Vagina (tissue), 2 donors: ENCODE data around the gene MAPKBP1.

Experiments
- POLR2A ChIP-seq, 2 donors: fragments of 450-650 bp; IDR thresholded peaks; one replicate each; pipeline ENCODE4 v1.6.1; 2017; ENCODE audit warnings: antibody characterized with exemption in 2 of 2, mild to moderate bottlenecking in 2 of 2, moderate library complexity in 2 of 2
- POLR2AphosphoS5 ChIP-seq, 2 donors: sonication (generic); formaldehyde crosslinking; IDR thresholded peaks; one replicate each; pipeline ENCODE4 v1.9.0; 2017; ENCODE audit warnings: antibody characterized with exemption in 2 of 2, mild to moderate bottlenecking in 2 of 2, low read depth in 1 of 2; ENCODE audit not compliant: insufficient read depth in 1 of 2
- TF ChIP-seq, protein P1 (sequence below), 3 experiments: fragments of 450-650 bp in 2 of 3; fragments of 200-600 bp in 1 of 3; sonication (generic) in 1 of 3; IDR thresholded peaks; one replicate each; pipeline ENCODE4 v1.5.1; 2017 to 2019; ENCODE audit warnings: antibody characterized with exemption in 3 of 3, mild to moderate bottlenecking in 2 of 3, moderate library complexity in 2 of 3

DNA sequence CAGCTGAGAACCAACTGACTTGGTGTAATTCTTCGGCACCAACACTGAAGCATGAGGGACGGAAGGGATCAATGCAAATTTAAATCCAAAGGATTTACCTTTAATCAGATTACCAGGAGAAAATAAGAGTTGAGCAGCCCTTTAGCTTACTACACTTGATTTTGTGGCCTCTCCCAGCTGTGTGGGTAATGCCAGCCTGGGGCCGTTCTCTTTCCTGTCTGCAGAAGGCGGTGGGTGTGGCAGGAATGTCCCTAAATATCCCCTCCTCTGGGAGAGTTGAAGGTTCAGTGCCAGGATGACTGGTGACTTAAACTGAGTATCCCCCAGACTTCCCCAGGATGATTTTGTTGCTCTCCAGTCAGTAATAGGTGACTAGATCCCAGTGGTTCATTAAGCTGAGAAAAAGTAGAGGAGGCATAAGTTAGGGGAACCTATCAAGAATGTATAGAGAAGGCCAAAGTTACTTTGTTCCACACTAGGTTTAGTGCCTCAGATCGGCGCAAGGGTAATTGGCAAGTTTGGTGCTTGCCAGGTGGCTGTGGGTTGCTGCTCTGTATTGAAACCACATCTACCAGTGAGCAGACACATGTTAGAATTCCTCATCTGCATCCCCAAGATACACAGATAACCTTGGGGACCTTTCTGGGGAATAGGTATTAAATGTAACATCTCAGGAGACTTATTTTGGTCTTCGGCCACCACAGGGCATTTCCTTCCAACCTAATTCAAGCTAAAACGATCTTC lies 23.1 kb downstream of the MAPKBP1 start:
- no peak for TF ChIP-seq POLR2A (IDR thresholded peaks at IDR 0.05)
- TF ChIP-seq, protein P1, sequence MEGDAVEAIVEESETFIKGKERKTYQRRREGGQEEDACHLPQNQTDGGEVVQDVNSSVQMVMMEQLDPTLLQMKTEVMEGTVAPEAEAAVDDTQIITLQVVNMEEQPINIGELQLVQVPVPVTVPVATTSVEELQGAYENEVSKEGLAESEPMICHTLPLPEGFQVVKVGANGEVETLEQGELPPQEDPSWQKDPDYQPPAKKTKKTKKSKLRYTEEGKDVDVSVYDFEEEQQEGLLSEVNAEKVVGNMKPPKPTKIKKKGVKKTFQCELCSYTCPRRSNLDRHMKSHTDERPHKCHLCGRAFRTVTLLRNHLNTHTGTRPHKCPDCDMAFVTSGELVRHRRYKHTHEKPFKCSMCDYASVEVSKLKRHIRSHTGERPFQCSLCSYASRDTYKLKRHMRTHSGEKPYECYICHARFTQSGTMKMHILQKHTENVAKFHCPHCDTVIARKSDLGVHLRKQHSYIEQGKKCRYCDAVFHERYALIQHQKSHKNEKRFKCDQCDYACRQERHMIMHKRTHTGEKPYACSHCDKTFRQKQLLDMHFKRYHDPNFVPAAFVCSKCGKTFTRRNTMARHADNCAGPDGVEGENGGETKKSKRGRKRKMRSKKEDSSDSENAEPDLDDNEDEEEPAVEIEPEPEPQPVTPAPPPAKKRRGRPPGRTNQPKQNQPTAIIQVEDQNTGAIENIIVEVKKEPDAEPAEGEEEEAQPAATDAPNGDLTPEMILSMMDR (IDR thresholded peaks at IDR 0.05) = no peak
- no peak for TF ChIP-seq POLR2AphosphoS5 (IDR thresholded peaks at IDR 0.05; ENCODE audit: insufficient read depth in 1 of 2, low read depth in 1 of 2)
